K562 (cell line): Measurements from ENCODE around the gene CFAP298. TPM values are rescaled to one million over a fixed set of nuclear protein-coding genes. Genes with fewer than 3 reads are reported as not detected.
A peak's percentile ranks its signal among the peaks of the same experiment; 100 is the strongest.

Experiments
- CTCF ChIP-seq, 3 experiments: IDR thresholded peaks in 2 of 3; conservative IDR thresholded peaks in 1 of 3; 2 replicates each; pipeline ENCODE4 v1.5.1; 2011 to 2012; ENCODE audit warnings: low read length in 3 of 3, mild to moderate bottlenecking in 3 of 3, control low read depth in 2 of 3, improper control_type of control experiment in 1 of 3, inconsistent platforms in 1 of 3, low read depth in 1 of 3, mixed read lengths in 1 of 3, moderate library complexity in 1 of 3; ENCODE audit not compliant: insufficient read depth in 2 of 3
- FIP1L1 ChIP-seq: fragments of 200-400 bp; formaldehyde crosslinking; IDR thresholded peaks from 2 replicates; pipeline ENCODE4 v1.6.1; 2018; ENCODE audit warnings: mild to moderate bottlenecking, low read depth, low read length; ENCODE audit not compliant: poor library complexity, severe bottlenecking
- FOXJ3 ChIP-seq: sonication (generic); formaldehyde crosslinking; IDR thresholded peaks from 2 replicates; pipeline ENCODE4 v1.4.0; 2020; ENCODE audit warnings: mild to moderate bottlenecking, missing genetic modification reagents
- GTF2E2 ChIP-seq: fragments of 200-800 bp; sonication (Bioruptor generic); IDR thresholded peaks from 2 replicates; pipeline ENCODE4 v1.6.1; 2016; ENCODE audit warnings: missing genetic modification characterization, missing compliant biosample characterization
- HIVEP1 ChIP-seq: fragments of 250-450 bp; sonication (Bioruptor Pico); IDR thresholded peaks from 2 replicates; pipeline ENCODE4 v1.4.0; 2020; ENCODE audit warnings: mild to moderate bottlenecking
- KDM5B ChIP-seq: fragments of 200-600 bp; sonication (generic); IDR thresholded peaks from 2 replicates; pipeline ENCODE4 v1.6.1; 2012; ENCODE audit warnings: low read depth, mild to moderate bottlenecking, moderate library complexity, low read length, control low read depth, inconsistent platforms; ENCODE audit not compliant: insufficient replicate concordance
- TCF3 ChIP-seq: sonication (generic); formaldehyde crosslinking; IDR thresholded peaks from 2 replicates; pipeline ENCODE4 v1.4.0; 2020; ENCODE audit warnings: mild to moderate bottlenecking, missing genetic modification reagents
- TCF7 ChIP-seq: sonication (generic); IDR thresholded peaks from 2 replicates; pipeline ENCODE4 v1.6.1; 2016; ENCODE audit warnings: antibody characterized with exemption, borderline replicate concordance
- ZNF134 ChIP-seq: fragments of 250-450 bp; sonication (Bioruptor Pico); conservative IDR thresholded peaks from 2 replicates; pipeline ENCODE4 v1.4.0; 2020
- ZNF507 ChIP-seq: conservative IDR thresholded peaks from 2 replicates; pipeline ENCODE4 v1.6.1; 2017; ENCODE audit warnings: missing genetic modification characterization, missing compliant biosample characterization
- polyA plus RNA-seq, 8 experiments: library from polyadenylated mRNA; depleted of rRNA in 4 of 8; stranded (reverse) in 5 of 8; unstranded in 3 of 8; fragments of >200 nt; fragmentation: Nextera tagmentation in 2 of 8; fragmentation: Illumina TruSeq in 1 of 8; extraction: Ambion mirVana in 2 of 8; extraction: Trizol in 1 of 8; gene quantifications; 2 replicates each; pipeline versions ENCODE4 v1.2.1 to v1.2.3, GENCODE V29; 2011 to 2014; ENCODE audit warnings: inconsistent platforms in 1 of 8, missing spikeins in 1 of 8
- total RNA-seq, 7 experiments: library from RNA; depleted of rRNA in 6 of 7; stranded (reverse); fragments of >200 nt in 6 of 7; fragmentation: Illumina TruSeq in 2 of 7; extraction: Trizol in 2 of 7; gene quantifications; 2 replicates each; pipeline versions ENCODE4 v1.2.1 to v1.2.3, GENCODE V29; 2011 to 2021; ENCODE audit warnings: low replicate concordance in 1 of 7
- TF ChIP-seq, protein P1 (sequence below): IDR thresholded peaks from 3 replicates; pipeline ENCODE4 v1.6.1; 2011; ENCODE audit warnings: borderline replicate concordance, mild to moderate bottlenecking, moderate library complexity; ENCODE audit not compliant: insufficient read length; ENCODE audit errors: extremely low read depth
- TF ChIP-seq, protein P2 (sequence below): sonication (generic); formaldehyde crosslinking; IDR thresholded peaks from 2 replicates; pipeline ENCODE4 v1.8.0; 2022; ENCODE audit warnings: mild to moderate bottlenecking, missing genetic modification reagents
- TF ChIP-seq, protein P3 (sequence below): fragments of 450-650 bp; IDR thresholded peaks from 2 replicates; pipeline ENCODE4 v1.6.1; 2017; ENCODE audit warnings: antibody characterized with exemption
- TF ChIP-seq, protein P4 (sequence below): fragments of 450-650 bp; formaldehyde crosslinking; IDR thresholded peaks from 2 replicates; pipeline ENCODE4 v1.4.0; 2022; ENCODE audit warnings: missing genetic modification characterization

The CFAP298 gene
- total and polyA plus RNA-seq, 9 of the 15 experiments (the other 6 are each of a cell fraction or from before 2014, with no cell fraction given), result 31.4 to 178 (median 89.7) TPM

DNA sequence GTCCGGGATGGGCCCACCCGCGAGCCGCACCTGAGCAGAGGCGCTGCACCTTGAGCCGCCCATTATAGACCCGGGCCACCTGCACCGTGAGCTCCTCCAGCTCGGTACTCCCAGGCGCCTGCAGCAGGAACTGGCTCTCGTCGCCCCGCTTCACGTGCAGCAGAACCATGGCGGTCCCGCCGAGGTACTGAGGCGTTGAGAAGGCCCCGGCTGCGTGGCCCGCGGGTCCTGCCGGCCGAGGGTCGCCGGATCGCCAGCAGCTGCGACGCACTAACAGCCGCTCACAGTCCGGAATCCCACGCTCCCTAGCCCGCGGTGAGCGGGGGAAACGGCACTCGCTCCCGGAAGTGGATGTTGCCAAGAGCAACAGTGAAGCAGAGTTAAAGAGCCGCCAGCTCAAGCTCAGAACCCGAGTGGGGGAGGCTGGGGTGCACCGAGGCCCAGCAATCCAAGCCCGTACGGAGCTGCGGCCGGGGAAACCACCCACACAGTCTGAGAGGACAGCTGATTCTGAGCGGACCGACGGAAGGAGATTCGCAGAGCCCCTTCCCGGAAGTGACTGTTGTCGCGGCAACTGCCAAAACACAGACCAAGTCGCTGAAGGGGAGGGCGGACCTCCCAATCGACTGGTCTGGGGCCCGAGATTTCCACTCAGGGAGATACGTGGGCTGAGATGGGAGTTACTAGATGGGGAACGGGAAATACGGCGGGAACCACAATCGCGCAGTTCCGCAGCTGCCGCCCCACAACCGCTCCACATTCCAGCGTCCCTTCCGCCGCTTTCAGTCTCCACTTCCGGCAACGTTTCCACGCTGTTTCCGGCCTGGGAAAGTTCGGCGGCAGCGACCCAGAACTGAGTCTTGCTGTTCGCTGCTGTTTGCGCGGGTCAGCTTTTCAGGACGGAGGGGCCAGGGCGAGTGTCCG lies at the start of gene CFAP298 (continued):
- TF ChIP-seq ZNF507 (tag), result no peak
- no peak for TF ChIP-seq HIVEP1 (CRISPR knock-in tag)
- TF ChIP-seq, protein P1, sequence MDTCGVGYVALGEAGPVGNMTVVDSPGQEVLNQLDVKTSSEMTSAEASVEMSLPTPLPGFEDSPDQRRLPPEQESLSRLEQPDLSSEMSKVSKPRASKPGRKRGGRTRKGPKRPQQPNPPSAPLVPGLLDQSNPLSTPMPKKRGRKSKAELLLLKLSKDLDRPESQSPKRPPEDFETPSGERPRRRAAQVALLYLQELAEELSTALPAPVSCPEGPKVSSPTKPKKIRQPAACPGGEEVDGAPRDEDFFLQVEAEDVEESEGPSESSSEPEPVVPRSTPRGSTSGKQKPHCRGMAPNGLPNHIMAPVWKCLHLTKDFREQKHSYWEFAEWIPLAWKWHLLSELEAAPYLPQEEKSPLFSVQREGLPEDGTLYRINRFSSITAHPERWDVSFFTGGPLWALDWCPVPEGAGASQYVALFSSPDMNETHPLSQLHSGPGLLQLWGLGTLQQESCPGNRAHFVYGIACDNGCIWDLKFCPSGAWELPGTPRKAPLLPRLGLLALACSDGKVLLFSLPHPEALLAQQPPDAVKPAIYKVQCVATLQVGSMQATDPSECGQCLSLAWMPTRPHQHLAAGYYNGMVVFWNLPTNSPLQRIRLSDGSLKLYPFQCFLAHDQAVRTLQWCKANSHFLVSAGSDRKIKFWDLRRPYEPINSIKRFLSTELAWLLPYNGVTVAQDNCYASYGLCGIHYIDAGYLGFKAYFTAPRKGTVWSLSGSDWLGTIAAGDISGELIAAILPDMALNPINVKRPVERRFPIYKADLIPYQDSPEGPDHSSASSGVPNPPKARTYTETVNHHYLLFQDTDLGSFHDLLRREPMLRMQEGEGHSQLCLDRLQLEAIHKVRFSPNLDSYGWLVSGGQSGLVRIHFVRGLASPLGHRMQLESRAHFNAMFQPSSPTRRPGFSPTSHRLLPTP, result no peak
- TF ChIP-seq, protein P2, sequence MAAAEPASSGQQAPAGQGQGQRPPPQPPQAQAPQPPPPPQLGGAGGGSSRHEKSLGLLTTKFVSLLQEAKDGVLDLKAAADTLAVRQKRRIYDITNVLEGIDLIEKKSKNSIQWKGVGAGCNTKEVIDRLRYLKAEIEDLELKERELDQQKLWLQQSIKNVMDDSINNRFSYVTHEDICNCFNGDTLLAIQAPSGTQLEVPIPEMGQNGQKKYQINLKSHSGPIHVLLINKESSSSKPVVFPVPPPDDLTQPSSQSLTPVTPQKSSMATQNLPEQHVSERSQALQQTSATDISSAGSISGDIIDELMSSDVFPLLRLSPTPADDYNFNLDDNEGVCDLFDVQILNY, result no peak
- TF ChIP-seq, protein P3, sequence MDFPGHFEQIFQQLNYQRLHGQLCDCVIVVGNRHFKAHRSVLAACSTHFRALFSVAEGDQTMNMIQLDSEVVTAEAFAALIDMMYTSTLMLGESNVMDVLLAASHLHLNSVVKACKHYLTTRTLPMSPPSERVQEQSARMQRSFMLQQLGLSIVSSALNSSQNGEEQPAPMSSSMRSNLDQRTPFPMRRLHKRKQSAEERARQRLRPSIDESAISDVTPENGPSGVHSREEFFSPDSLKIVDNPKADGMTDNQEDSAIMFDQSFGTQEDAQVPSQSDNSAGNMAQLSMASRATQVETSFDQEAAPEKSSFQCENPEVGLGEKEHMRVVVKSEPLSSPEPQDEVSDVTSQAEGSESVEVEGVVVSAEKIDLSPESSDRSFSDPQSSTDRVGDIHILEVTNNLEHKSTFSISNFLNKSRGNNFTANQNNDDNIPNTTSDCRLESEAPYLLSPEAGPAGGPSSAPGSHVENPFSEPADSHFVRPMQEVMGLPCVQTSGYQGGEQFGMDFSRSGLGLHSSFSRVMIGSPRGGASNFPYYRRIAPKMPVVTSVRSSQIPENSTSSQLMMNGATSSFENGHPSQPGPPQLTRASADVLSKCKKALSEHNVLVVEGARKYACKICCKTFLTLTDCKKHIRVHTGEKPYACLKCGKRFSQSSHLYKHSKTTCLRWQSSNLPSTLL, result no peak
- TF ChIP-seq TCF7, result peak; percentile 47; the same call in 1 of the 2 replicates
- TF ChIP-seq, protein P4, sequence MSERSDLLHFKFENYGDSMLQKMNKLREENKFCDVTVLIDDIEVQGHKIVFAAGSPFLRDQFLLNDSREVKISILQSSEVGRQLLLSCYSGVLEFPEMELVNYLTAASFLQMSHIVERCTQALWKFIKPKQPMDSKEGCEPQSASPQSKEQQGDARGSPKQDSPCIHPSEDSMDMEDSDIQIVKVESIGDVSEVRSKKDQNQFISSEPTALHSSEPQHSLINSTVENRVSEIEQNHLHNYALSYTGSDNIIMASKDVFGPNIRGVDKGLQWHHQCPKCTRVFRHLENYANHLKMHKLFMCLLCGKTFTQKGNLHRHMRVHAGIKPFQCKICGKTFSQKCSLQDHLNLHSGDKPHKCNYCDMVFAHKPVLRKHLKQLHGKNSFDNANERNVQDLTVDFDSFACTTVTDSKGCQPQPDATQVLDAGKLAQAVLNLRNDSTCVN, result no peak
- no peak for TF ChIP-seq ZNF134
- TF ChIP-seq KDM5B, result peak; percentile 76
- no peak for TF ChIP-seq CTCF (IDR thresholded peaks at IDR 0.05 in 2 of 3, conservative IDR thresholded peaks at IDR 0.05 in 1 of 3; ENCODE audit: insufficient read depth in 2 of 3, low read depth in 1 of 3, low read length in 3 of 3)
- peak; percentile 100 for TF ChIP-seq FOXJ3 (CRISPR knock-in tag)
- TF ChIP-seq TCF3 (CRISPR knock-in tag), result no peak
- peak; percentile 73; the same call in 1 of the 2 replicates for TF ChIP-seq GTF2E2 (tag)
- TF ChIP-seq FIP1L1, result peak; percentile 87
